Measurements from ENCODE around the gene TAS2R50. TPM values are rescaled to one million over a fixed set of nuclear protein-coding genes. Genes with fewer than 3 reads are reported as not detected.

The TAS2R50 gene
- total RNA-seq, 1 donor from 2014 or later, result 2.9 TPM

GRCh38 chr12:10959804-10960203 lies 26.9 kb downstream of the TAS2R50 start:
- H3K4me1 ChIP-seq, result no peaks in the 10 kb centered on the region
- no peaks in the 10 kb centered on the region for H3K27me3 ChIP-seq
- intact Hi-C loops (cut with DNase I), result no loop called here
- TF ChIP-seq POLR2AphosphoS5 (IDR thresholded peaks at IDR 0.05; ENCODE audit: insufficient read depth in 1 of 2, low read depth in 1 of 2) (no peak), CTCF (IDR thresholded peaks at IDR 0.05) (no peak), POLR2A (IDR thresholded peaks at IDR 0.05) (no peak)
- H3K27ac ChIP-seq, result no peak overlapping the region
- DNase-seq (ENCODE audit: extremely low spot score in 2 of 2), result no peak
- H3K36me3 ChIP-seq, result no peaks in the 10 kb centered on the region
- H3K9me3 ChIP-seq, result no peaks in the 10 kb centered on the region
- H3K4me3 ChIP-seq, result no peak overlapping the region

GRCh38 chr12:10957741-10958140 lies 29.0 kb downstream of the TAS2R50 start:
- no peak overlapping the region for H3K27ac ChIP-seq
- no peak for DNase-seq (ENCODE audit: extremely low spot score in 2 of 2)
- TF ChIP-seq POLR2A (IDR thresholded peaks at IDR 0.05), result no peak
- TF ChIP-seq CTCF (IDR thresholded peaks at IDR 0.05), result no peak
- no peak for TF ChIP-seq POLR2AphosphoS5 (IDR thresholded peaks at IDR 0.05; ENCODE audit: insufficient read depth in 1 of 2, low read depth in 1 of 2)

GRCh38 chr12:10956085-10956484 lies 30.6 kb downstream of the TAS2R50 start:
- H3K4me1 ChIP-seq, result no peaks in the 10 kb centered on the region
- TF ChIP-seq POLR2AphosphoS5 (IDR thresholded peaks at IDR 0.05; ENCODE audit: insufficient read depth in 1 of 2, low read depth in 1 of 2), result no peak
- TF ChIP-seq CTCF (IDR thresholded peaks at IDR 0.05), result no peak
- TF ChIP-seq POLR2A (IDR thresholded peaks at IDR 0.05), result no peak
- H3K4me3 ChIP-seq, result no peak overlapping the region
- H3K36me3 ChIP-seq, result no peaks in the 10 kb centered on the region
- no peaks in the 10 kb centered on the region for H3K27me3 ChIP-seq
- no peak for DNase-seq (ENCODE audit: extremely low spot score in 2 of 2)
- intact Hi-C loops (cut with DNase I), result no loop called here
- H3K9me3 ChIP-seq, result no peaks in the 10 kb centered on the region
- no peak overlapping the region for H3K27ac ChIP-seq

More at GRCh38 chr12:10957741-10958140, 29.0 kb downstream of the TAS2R50 start:
- H3K36me3 ChIP-seq, result no peaks in the 10 kb centered on the region
- intact Hi-C loops (cut with DNase I), result no loop called here
- no peaks in the 10 kb centered on the region for H3K27me3 ChIP-seq
- no peak overlapping the region for H3K4me3 ChIP-seq
- H3K4me1 ChIP-seq, result no peaks in the 10 kb centered on the region
- H3K9me3 ChIP-seq, result no peaks in the 10 kb centered on the region

- TF ChIP-seq POLR2A (IDR thresholded peaks at IDR 0.05) (no peak), POLR2AphosphoS5 (IDR thresholded peaks at IDR 0.05; ENCODE audit: insufficient read depth in 1 of 2, low read depth in 1 of 2) (no peak), CTCF (IDR thresholded peaks at IDR 0.05) (no peak)
- Histone ChIP-seq H3K27ac (no peak overlapping the region), H3K27me3 (no peaks in the 10 kb centered on the region), H3K4me1 (no peaks in the 10 kb centered on the region), H3K9me3 (no peaks in the 10 kb centered on the region), H3K4me3 (no peak overlapping the region), H3K36me3 (no peaks in the 10 kb centered on the region)
- DNase-seq (ENCODE audit: extremely low spot score in 2 of 2), result no peak
- intact Hi-C loops (cut with DNase I), result no loop called here
Measured at GRCh38 chr12:10952645-10953044, 34.1 kb downstream of the TAS2R50 start.

- Histone ChIP-seq H3K27me3 (no peaks in the 10 kb centered on the region), H3K4me1 (no peaks in the 10 kb centered on the region), H3K36me3 (no peaks in the 10 kb centered on the region), H3K4me3 (no peak overlapping the region), H3K27ac (no peak overlapping the region), H3K9me3 (no peaks in the 10 kb centered on the region)
- no peak for DNase-seq (ENCODE audit: extremely low spot score in 2 of 2)
- intact Hi-C loops (cut with DNase I), result no loop called here
- TF ChIP-seq POLR2A (IDR thresholded peaks at IDR 0.05) (no peak), POLR2AphosphoS5 (IDR thresholded peaks at IDR 0.05; ENCODE audit: insufficient read depth in 1 of 2, low read depth in 1 of 2) (no peak), CTCF (IDR thresholded peaks at IDR 0.05) (no peak)
Measured at GRCh38 chr12:10943167-10943566, 43.5 kb downstream of the TAS2R50 start.
